ENCODE results near the gene PLOD3. TPM values are rescaled to one million over a fixed set of nuclear protein-coding genes. Genes with fewer than 3 reads are reported as not detected.

Gene PLOD3
- total RNA-seq, 1 donor, result 8.7 TPM

DNA sequence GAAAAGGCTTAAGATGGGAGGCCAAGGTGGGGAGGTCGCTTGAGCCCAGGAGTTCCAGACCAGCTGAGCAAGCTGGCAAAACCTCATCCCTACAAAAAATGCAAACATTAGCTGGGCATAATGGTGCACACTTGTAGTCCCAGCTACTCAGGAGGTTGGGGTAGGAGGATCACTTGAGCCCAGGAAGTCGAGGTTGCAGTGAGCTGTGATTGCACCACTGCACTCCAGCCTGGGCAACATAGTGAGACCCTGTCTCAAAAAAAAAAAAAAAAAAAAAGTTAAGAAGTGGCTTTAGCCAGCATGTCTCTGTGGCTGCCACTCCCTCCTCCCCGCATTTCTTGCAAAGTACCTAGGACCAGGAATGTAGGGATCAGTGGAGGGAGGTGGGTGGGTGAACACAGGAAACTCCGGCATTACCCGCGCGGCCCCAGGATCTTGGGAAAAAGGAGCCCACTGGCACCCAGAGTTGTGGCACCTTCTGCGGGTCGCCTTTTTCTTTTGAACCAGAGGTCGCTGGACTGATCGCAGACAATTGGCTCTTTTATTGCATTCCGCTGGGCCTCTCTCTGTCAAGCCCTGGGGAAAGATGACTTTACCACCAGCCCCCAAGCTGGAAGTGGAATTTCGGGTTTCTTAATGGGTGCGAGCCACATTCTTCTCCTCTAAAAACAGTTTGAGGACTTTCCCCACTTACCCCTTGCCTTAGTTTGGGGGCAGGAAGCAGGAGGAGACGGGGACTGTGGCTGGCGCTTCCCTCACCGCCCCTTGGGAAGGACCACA is 55.5 kb downstream of the PLOD3 start:
- H3K9me3 ChIP-seq (ENCODE audit: low read depth, low read length), result no peaks in the 10 kb centered on the region
- peaks cover 37% of the 10 kb centered on the region for H3K4me1 ChIP-seq (ENCODE audit: insufficient read depth, low read length)
- no peak overlapping the region for H3K4me3 ChIP-seq (ENCODE audit: low read length)
- peaks cover 32% of the 10 kb centered on the region for H3K27me3 ChIP-seq (ENCODE audit: insufficient read depth, low read length)

DNA sequence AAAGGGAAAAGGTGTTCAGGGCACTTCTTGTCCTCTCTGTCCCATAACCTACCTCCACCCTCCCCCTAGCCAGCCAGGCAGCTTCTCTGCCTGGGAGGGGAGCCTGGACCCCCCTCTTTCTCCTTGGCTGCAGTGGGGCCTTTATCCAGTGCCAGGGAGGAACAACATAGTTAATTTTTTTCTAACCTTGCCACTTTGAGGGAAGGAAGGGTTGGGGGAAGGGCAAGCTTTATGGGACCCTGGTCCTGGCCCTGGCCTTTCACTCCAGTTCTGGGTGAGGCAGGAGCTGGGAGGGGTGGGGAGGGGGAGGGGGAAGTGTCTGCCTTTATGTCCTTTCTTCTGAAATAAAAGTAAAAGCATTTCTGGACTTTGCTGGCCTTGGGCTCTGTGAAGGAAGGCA is 56.5 kb downstream of the PLOD3 start:
- H3K9me3 ChIP-seq (ENCODE audit: low read depth, low read length), result no peaks in the 10 kb centered on the region
- peaks cover 34% of the 10 kb centered on the region for H3K4me1 ChIP-seq (ENCODE audit: insufficient read depth, low read length)
- H3K27me3 ChIP-seq (ENCODE audit: insufficient read depth, low read length), result peaks cover 26% of the 10 kb centered on the region
- no peak overlapping the region for H3K4me3 ChIP-seq (ENCODE audit: low read length)

DNA sequence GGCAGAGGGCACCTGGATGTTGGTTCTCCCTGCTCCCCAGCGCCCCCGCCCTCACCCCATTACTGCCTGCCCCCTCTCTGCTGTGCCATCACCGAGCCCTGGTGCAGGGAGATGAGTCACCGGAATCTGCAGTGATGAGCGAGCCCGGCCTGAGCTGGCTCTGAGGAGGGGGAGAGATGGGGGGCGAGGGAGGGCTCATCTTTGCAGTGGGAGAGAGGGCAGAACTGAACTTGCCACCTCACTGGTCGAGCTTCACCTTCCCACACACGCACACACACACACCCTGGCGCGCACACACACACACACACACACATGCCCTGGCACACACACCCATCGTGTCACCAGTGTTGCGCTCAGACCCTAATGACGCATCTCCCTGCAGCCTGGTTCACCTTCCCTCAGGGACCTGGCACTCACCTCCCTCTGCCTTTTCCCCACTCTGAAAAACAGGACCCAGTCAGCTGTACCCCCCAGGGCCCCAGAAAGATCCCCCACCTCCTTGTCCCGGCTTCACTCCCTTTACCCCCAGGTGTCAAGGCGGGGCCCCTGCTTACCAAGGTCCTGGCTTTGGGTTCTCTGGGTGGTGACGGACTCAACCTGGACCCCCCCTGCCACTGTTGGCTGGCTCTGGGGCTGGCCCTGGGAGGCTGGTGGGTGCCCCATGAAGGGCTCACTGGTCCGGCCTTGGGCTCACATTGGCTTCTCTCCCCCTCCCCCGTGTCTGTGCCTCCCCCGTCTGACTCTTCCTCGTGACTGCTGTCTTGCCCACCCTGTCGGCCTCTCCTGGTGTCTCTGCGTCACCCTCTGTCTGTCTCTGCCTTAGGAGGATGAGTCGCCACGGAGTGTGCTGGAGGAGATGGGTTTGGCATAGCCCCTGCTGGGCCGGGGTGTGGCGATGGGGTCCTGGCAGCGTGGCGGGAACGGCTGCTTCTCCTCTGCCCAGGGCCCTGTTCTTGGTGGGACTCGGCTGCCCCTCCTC is 57.4 kb downstream of the PLOD3 start:
- no peaks in the 10 kb centered on the region for H3K9me3 ChIP-seq (ENCODE audit: low read depth, low read length)
- no peak overlapping the region for H3K4me3 ChIP-seq (ENCODE audit: low read length)

DNA sequence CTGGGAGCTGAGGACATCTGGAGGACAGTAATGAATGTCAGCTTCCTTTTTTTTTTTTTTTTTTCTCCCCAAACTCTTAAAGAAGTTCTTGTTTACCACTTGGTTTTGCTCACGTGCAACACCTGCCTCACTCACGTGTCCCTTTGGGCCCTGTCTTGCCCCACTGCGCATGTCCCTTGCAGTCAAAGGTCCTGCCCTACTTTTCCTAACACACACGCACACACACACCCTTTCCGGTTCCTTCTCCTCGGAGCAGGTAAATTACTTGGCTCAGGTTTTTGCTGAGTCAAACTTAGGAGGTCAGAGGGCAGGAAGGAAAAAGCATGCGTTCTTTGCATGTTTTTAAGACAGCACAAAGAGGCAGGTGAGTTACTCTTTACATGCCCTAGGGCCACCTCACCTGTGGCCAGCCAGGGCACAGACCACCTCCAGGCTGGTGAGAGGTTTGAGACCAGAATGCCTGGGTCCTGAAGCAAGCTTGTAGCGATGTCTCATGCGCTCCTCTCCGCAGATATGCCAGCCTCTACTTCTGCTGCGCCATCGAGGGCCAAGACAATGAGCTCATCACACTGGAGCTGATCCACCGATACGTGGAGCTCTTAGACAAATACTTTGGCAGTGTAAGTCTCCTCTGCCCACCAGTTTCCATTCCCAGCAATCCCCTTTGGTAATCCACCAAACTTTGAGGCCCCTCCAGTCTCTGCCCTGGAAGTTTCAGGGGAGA is 60.4 kb downstream of the PLOD3 start:
- H3K27me3 ChIP-seq (ENCODE audit: insufficient read depth, low read length), result peaks cover 1% of the 10 kb centered on the region
- peaks cover 14% of the 10 kb centered on the region for H3K4me1 ChIP-seq (ENCODE audit: insufficient read depth, low read length)
- no peak overlapping the region for H3K4me3 ChIP-seq (ENCODE audit: low read length)
- H3K9me3 ChIP-seq (ENCODE audit: low read depth, low read length), result no peaks in the 10 kb centered on the region

More for the DNA sequence above, 57.4 kb downstream of the PLOD3 start:
- Histone ChIP-seq H3K4me1 (ENCODE audit: insufficient read depth, low read length) (peaks cover 31% of the 10 kb centered on the region), H3K27me3 (ENCODE audit: insufficient read depth, low read length) (peaks cover 21% of the 10 kb centered on the region)

DNA sequence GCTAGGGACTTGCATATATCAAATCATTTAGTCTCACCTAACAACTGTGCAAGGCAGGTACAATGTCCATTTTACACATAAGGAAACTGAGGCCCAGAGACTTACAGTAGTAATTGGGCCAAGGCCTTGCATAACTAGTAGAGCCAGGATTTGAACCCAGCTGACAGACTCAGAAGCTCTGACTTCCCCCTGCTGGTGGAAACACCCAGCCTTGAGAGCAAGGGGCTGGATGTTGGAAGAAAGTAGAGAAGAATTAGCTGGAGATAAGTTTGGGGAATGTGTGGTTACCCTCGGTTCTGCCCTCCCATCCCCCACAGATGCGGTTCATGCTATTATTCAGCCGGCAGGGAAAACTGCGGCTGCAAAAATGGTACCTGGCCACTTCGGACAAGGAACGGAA is 61.1 kb downstream of the PLOD3 start:
- no peak overlapping the region for H3K4me3 ChIP-seq (ENCODE audit: low read length)
- H3K27me3 ChIP-seq (ENCODE audit: insufficient read depth, low read length), result no peaks in the 10 kb centered on the region
- no peaks in the 10 kb centered on the region for H3K9me3 ChIP-seq (ENCODE audit: low read depth, low read length)
- H3K4me1 ChIP-seq (ENCODE audit: insufficient read depth, low read length), result peaks cover 14% of the 10 kb centered on the region

Other genes starting within 250 kb of the PLOD3 start
- gene MUC12, start 248.0 kb downstream of the PLOD3 start, total RNA-seq, result 0.10 TPM
- gene MUC17, start 197.5 kb downstream of the PLOD3 start, total RNA-seq, result under 0.01 TPM
- gene TRIM56, start 132.1 kb downstream of the PLOD3 start, total RNA-seq, result 10.4 TPM
- gene SERPINE1, start 90.5 kb downstream of the PLOD3 start, total RNA-seq, result 2.3 TPM
- 5.0 TPM for gene AP1S1, start 63.1 kb downstream of the PLOD3 start, total RNA-seq
- not detected for gene VGF, start 52.0 kb downstream of the PLOD3 start, total RNA-seq
- gene NAT16, start 37.3 kb downstream of the PLOD3 start, total RNA-seq, result not detected
- not detected for gene MOGAT3, start 16.5 kb downstream of the PLOD3 start, total RNA-seq
- gene ZNHIT1, start 584 bp upstream of the PLOD3 start, total RNA-seq, result 28.1 TPM
- 4.5 TPM for gene CLDN15, start 20.2 kb upstream of the PLOD3 start, total RNA-seq
- 83.9 TPM for gene FIS1, start 27.5 kb upstream of the PLOD3 start, total RNA-seq
- 1.5 TPM for gene IFT22, start 104.2 kb upstream of the PLOD3 start, total RNA-seq
- gene COL26A1, start 145.3 kb upstream of the PLOD3 start, total RNA-seq, result 0.21 TPM

Measured in mononuclear cell (primary cell).